CD1c-positive myeloid dendritic cell (primary cell): Measurements from ENCODE around the gene YOD1.

Experiments used
- DNase-seq: peaks from one replicate; pipeline ENCODE4 v3.0.0-alpha.2; 2016; ENCODE audit errors: extremely low spot score

The YOD1 gene

GRCh38 chr1:207007352-207008033 lies 43.5 kb downstream of the YOD1 start:
- DNase-seq: no peak

- no peak for DNase-seq
Observed at GRCh38 chr1:207006914-207007313, 44.1 kb downstream of the YOD1 start.

- no peak for DNase-seq
Observed at GRCh38 chr1:207006083-207006482, 44.9 kb downstream of the YOD1 start.

DNA sequence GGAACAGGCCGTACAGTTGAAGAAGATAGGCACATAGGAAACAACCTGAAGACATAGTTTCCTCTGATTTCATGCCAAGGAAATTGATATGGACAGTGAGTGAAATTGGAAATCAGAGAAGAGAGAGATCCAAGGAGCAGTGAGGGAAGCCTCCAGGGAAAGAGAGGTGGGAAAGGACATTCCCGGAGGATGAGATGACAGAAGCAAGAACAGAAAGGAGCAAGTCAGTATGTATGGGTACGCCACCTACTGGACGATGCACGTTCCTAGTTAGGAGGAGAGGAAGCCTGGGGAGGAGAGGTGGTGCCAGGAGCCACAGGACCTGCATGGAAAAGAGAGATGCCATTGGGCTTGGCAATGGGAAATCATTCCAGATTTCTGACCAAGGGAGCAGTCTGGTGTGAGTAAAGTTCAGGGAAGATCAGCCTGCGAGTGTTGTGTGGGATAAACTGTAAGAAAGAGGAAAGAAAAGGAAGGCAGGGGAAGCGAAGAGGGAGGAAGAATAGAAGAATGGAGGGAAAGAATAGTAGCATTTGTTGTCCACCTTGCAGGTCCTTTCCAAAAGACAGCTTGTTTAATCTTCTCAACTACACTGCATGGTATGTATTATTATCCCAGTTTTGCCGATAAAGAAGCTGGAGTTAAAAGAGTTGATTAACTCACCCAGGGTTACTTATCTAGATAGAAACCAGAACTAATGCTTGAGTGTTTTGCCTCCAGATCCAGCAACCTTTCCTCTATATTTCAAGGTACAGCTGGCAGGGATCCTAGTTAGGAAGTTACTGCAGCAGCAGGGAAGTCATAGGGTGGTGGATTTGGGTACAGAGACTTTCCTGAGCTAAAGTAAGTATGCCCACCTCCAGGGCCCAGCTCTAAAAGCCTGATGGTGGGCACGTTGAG lies 45.8 kb downstream of the YOD1 start:
- DNase-seq: peak; percentile 57

DNA sequence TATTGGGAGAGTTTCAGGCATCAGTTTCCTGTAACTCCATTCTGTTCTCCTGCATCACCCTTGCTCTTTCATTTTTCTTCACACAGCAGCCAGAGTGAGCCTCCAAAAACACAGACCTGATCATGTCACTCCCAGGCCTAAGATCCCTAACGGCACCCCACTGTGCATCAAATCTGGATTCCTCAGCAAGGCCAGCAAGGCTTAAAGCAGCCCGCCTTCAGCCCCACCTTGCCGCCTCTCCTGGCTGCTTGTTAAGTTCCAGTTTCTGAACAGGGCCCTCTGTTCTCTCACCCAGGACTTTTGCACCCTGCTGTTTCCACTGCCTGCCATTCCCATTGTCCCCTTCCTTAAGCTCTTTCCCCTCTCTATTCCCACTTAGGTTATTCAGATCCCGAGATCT lies 47.8 kb downstream of the YOD1 start:
- no peak for DNase-seq

DNA sequence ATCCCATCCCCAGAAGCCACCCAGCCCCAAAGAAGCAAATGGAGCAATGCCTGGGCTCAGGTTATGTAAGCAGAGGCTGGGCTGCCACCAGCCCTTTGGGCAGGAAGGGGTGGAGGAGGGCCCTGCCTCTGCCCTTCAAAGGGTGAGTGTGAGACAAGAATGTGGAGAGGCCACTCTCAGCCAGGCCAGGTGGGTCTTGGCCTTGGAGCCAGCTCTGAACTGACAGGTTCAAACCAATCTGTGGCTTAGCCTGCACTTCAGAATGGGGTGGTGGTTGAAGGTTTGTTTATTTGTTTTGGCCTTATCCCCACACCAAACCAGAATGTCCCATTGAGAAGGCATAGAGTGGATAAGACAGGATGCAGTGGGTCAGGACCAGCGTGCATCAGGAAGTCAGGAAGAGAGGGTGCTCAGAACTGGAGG lies 48.3 kb downstream of the YOD1 start:
- no peak for DNase-seq

- no peak for DNase-seq
Observed at GRCh38 chr1:207001492-207002245, 49.3 kb downstream of the YOD1 start.

DNA sequence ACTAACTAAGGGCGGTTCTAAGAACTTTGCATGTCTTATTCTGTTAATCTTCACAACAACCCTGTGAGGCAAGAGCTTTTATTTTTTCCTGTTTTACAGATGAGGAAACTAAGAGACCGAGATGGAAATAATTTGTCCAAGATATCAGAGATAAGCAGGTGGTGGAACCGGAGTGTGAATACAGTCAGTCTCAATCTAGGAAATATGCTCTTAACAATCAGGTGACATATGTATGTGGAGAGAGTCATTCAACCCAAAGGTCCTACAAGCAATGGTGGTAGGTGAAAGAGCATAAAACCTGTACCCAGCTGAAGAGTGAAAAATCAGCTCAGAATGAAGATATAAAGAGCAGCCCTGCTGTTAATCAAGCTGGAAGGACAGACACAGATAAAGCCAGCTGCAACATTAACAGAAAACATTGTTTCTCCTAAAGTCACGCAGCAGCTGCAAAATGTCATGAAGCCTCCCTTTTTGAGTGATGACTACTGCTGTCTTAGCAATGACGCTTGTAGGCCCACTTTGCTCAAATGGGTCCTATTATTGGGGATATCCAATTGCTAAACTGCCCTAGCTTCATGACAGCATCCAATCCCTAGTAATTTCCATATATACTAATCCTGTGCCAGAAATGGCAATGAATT lies 50.2 kb downstream of the YOD1 start:
- DNase-seq: no peak

- no peak for DNase-seq
Observed at GRCh38 chr1:206998816-206999215, 52.2 kb downstream of the YOD1 start.
